ENCODE measurements around the gene UIMC1.

DNA sequence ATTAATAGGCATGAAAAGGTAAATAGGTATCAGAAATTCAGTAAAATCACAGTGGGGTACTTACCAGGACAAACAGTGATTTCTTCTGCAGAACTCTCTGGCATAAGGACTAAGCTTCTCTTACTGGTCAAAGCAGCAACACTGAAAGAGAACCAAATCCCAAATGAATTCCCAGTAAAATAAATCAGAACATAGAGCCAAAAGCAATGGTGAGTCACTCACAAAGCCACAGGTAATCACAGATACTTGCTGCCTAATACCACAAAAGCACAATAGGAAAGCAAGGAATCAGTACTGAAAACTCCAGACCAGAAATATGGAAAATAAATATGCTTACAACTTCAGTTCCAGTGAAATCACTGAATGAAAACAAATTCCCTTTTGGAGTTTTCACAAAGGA lies 50.7 kb downstream of the UIMC1 start:
- TF ChIP-seq, protein P1, sequence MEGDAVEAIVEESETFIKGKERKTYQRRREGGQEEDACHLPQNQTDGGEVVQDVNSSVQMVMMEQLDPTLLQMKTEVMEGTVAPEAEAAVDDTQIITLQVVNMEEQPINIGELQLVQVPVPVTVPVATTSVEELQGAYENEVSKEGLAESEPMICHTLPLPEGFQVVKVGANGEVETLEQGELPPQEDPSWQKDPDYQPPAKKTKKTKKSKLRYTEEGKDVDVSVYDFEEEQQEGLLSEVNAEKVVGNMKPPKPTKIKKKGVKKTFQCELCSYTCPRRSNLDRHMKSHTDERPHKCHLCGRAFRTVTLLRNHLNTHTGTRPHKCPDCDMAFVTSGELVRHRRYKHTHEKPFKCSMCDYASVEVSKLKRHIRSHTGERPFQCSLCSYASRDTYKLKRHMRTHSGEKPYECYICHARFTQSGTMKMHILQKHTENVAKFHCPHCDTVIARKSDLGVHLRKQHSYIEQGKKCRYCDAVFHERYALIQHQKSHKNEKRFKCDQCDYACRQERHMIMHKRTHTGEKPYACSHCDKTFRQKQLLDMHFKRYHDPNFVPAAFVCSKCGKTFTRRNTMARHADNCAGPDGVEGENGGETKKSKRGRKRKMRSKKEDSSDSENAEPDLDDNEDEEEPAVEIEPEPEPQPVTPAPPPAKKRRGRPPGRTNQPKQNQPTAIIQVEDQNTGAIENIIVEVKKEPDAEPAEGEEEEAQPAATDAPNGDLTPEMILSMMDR (IDR thresholded peaks at IDR 0.05) = no peak
- no peak for TF ChIP-seq POLR2AphosphoS5 (IDR thresholded peaks at IDR 0.05)
- TF ChIP-seq POLR2A (IDR thresholded peaks at IDR 0.05) = no peak
- TF ChIP-seq EP300 (IDR thresholded peaks at IDR 0.05) = no peak

Measured in stomach (tissue), 4 donors.